Spinal cord (tissue), 10 donors: Measurements from ENCODE around the gene LRRFIP1. TPM values are rescaled to one million over a fixed set of nuclear protein-coding genes. Genes with fewer than 3 reads are reported as not detected.

Experiments
- DNase-seq, 6 donors: peaks; one replicate each; pipeline versions ENCODE4 v3.0.0 to v3.0.0-alpha.2; 2013 to 2015; ENCODE audit warnings: low spot score in 6 of 6, low read depth in 4 of 6
- H3K27ac ChIP-seq: one replicate; pipeline ENCODE4 v1.5.1; 2013; ENCODE audit warnings: low read depth, low read length, control low read depth
- H3K27me3 ChIP-seq: one replicate; pipeline ENCODE4 v1.6.1; 2013; ENCODE audit warnings: low read length; ENCODE audit not compliant: control insufficient read depth, insufficient read depth
- H3K36me3 ChIP-seq: one replicate; pipeline ENCODE4 v1.6.1; 2013; ENCODE audit warnings: low read length; ENCODE audit not compliant: control insufficient read depth, insufficient read depth
- H3K4me1 ChIP-seq: one replicate; pipeline ENCODE4 v1.6.1; 2013; ENCODE audit warnings: low read length; ENCODE audit not compliant: control insufficient read depth, insufficient read depth
- H3K4me3 ChIP-seq: one replicate; pipeline ENCODE4 v1.5.1; 2013; ENCODE audit warnings: low read depth, low read length, control low read depth
- H3K9me3 ChIP-seq: one replicate; pipeline ENCODE4 v1.6.1; 2013; ENCODE audit warnings: low read length; ENCODE audit not compliant: control insufficient read depth, insufficient read depth
- WGBS: methylation state at CpG from one replicate; pipeline ENCODE4 v1.1.5; 2013; ENCODE audit warnings: missing lambda C conversion rate; ENCODE audit not compliant: insufficient coverage; 5-methylcytosine and 5-hydroxymethylcytosine counted together
- polyA plus RNA-seq, 2 donors: library from polyadenylated mRNA; unstranded; fragments of 120-200 nt; gene quantifications; one replicate each; pipeline ENCODE4 v1.2.1, GENCODE V29; 2013; ENCODE audit not compliant: insufficient read length in 2 of 2
- total RNA-seq, 2 donors: library from RNA; depleted of rRNA in 1 of 2; stranded (reverse); fragments of 120-200 nt in 1 of 2; fragments of >200 nt in 1 of 2; gene quantifications; one replicate each; pipeline versions ENCODE4 v1.2.3 to v1.2.4, GENCODE V29; 2013 to 2014
- donor health status: healthy.

LRRFIP1 gene
- total and polyA plus RNA-seq, 4 donors = 36.5 to 56.1 (median 55.2) TPM

GRCh38 chr2:237691908-237692600 is 64.7 kb downstream of the LRRFIP1 start:
- DNase-seq = peak in 4 of 6 donors; percentile 78 to 96 (median 84)
- Histone ChIP-seq H3K36me3 (no peaks in the 10 kb centered on the region), H3K9me3 (no peaks in the 10 kb centered on the region), H3K4me1 (peaks cover 47% of the 10 kb centered on the region), H3K4me3 (peak overlapping the region; percentile 60), H3K27me3 (peaks cover 6% of the 10 kb centered on the region), H3K27ac (no peak overlapping the region)
- WGBS = under 1% methylated on average over 67 of the region's 94 CpGs

- H3K4me1 ChIP-seq = peaks cover 45% of the 10 kb centered on the region
- H3K27me3 ChIP-seq = peaks cover 6% of the 10 kb centered on the region
- H3K27ac ChIP-seq = no peak overlapping the region
- H3K4me3 ChIP-seq = peak overlapping the region; percentile 54
- H3K36me3 ChIP-seq = no peaks in the 10 kb centered on the region
- WGBS = 7% methylated on average over 39 of the region's 40 CpGs
- DNase-seq = no peak
- no peaks in the 10 kb centered on the region for H3K9me3 ChIP-seq
Observed at GRCh38 chr2:237692601-237693290, 65.4 kb downstream of the LRRFIP1 start.

- Histone ChIP-seq H3K27me3 (peaks cover 6% of the 10 kb centered on the region), H3K4me1 (peaks cover 48% of the 10 kb centered on the region), H3K36me3 (no peaks in the 10 kb centered on the region), H3K4me3 (peak overlapping the region; percentile 54), H3K27ac (no peak overlapping the region), H3K9me3 (no peaks in the 10 kb centered on the region)
- DNase-seq = no peak
- WGBS = 96% methylated on average over 1 of the region's 6 CpGs
Observed at GRCh38 chr2:237693291-237693994, 66.1 kb downstream of the LRRFIP1 start.

GRCh38 chr2:237694415-237695194 is 67.2 kb downstream of the LRRFIP1 start:
- 92% methylated on average over 11 of the region's 15 CpGs for WGBS
- Histone ChIP-seq H3K27me3 (peaks cover 6% of the 10 kb centered on the region), H3K4me1 (peaks cover 48% of the 10 kb centered on the region), H3K4me3 (no peak overlapping the region), H3K9me3 (no peaks in the 10 kb centered on the region), H3K27ac (no peak overlapping the region), H3K36me3 (no peaks in the 10 kb centered on the region)
- no peak for DNase-seq

- Histone ChIP-seq H3K9me3 (no peaks in the 10 kb centered on the region), H3K27ac (no peak overlapping the region), H3K27me3 (peaks cover 6% of the 10 kb centered on the region), H3K36me3 (no peaks in the 10 kb centered on the region), H3K4me3 (no peak overlapping the region), H3K4me1 (peaks cover 53% of the 10 kb centered on the region)
- WGBS = 100% methylated on average over 1 of the region's 7 CpGs
- no peak for DNase-seq
Observed at GRCh38 chr2:237695201-237695780, 67.9 kb downstream of the LRRFIP1 start.

- H3K27ac ChIP-seq = no peak overlapping the region
- peaks cover 56% of the 10 kb centered on the region for H3K4me1 ChIP-seq
- 34% methylated on average over 4 of the region's 5 CpGs for WGBS
Observed at GRCh38 chr2:237696461-237696860, 69.1 kb downstream of the LRRFIP1 start.

GRCh38 chr2:237697586-237698357 is 70.4 kb downstream of the LRRFIP1 start:
- Histone ChIP-seq H3K36me3 (no peaks in the 10 kb centered on the region), H3K9me3 (no peaks in the 10 kb centered on the region), H3K27ac (no peak overlapping the region), H3K27me3 (peaks cover 5% of the 10 kb centered on the region), H3K4me1 (peaks cover 61% of the 10 kb centered on the region), H3K4me3 (no peak overlapping the region)
- DNase-seq = no peak
- whole genome bisulfite sequencing = 72% methylated on average over 10 of the region's 13 CpGs

More at GRCh38 chr2:237696461-237696860, 69.1 kb downstream of the LRRFIP1 start:
- H3K4me3 ChIP-seq = no peak overlapping the region
- no peaks in the 10 kb centered on the region for H3K36me3 ChIP-seq
- peaks cover 6% of the 10 kb centered on the region for H3K27me3 ChIP-seq
- H3K9me3 ChIP-seq = no peaks in the 10 kb centered on the region
- DNase-seq = no peak

GRCh38 chr2:237698358-237698694 is 70.9 kb downstream of the LRRFIP1 start:
- H3K36me3 ChIP-seq = no peaks in the 10 kb centered on the region
- H3K4me3 ChIP-seq = no peak overlapping the region
- H3K4me1 ChIP-seq = peaks cover 64% of the 10 kb centered on the region
- no peak overlapping the region for H3K27ac ChIP-seq
- no peaks in the 10 kb centered on the region for H3K9me3 ChIP-seq
- DNase-seq = no peak
- WGBS = 69% methylated on average over 3 of the region's 5 CpGs
- H3K27me3 ChIP-seq = peaks cover 4% of the 10 kb centered on the region
